PC-9 (cell line): Measurements from ENCODE around the gene SLC15A1. TPM values are rescaled to one million over a fixed set of nuclear protein-coding genes. Genes with fewer than 3 reads are reported as not detected.

Experiments
- BruUV-seq: library from RNA; stranded (reverse); fragments of 400-500 nt; replicated peaks from 2 replicates; lab custom pipeline; 2021; lab: Mats Ljungman, UMichigan
- CTCF ChIA-PET: fragments of 300-600 bp; sonication (Branson Sonifier 250); formaldehyde crosslinking; loops from one replicate; lab custom pipeline; 2022; ENCODE audit warnings: antibody characterized with exemption; lab: Charles Lee
- POLR2A ChIA-PET: fragments of 300-600 bp; sonication (Branson Sonifier 250); formaldehyde crosslinking; loops from one replicate; lab custom pipeline; 2022; ENCODE audit warnings: antibody characterized with exemption; ENCODE audit not compliant: unreplicated experiment; lab: Charles Lee
- DNase-seq, 2 experiments: peaks; one replicate each; pipeline versions ENCODE4 v3.0.0 to v3.0.0-alpha.2; 2015 to 2022; ENCODE audit warnings: mixed read lengths in 1 of 2
- H2AFZ ChIP-seq: fragments of 200-600 bp; sonication (generic); 2 replicates; pipeline ENCODE4 v1.8.1; 2017; ENCODE audit warnings: antibody characterized with exemption
- H3F3A ChIP-seq: fragments of 200-600 bp; sonication (generic); 2 replicates; pipeline ENCODE4 v1.8.1; 2017; ENCODE audit warnings: antibody characterized with exemption, mild to moderate bottlenecking, low read depth; ENCODE audit not compliant: insufficient read depth
- H3K27ac ChIP-seq: fragments of 200-600 bp; sonication (generic); 2 replicates; pipeline ENCODE4 v1.6.1; 2016; ENCODE audit warnings: mixed run types
- H3K27me3 ChIP-seq: fragments of 200-600 bp; sonication (generic); 2 replicates; pipeline ENCODE4 v1.6.1; 2016; ENCODE audit warnings: low read depth, mixed run types; ENCODE audit not compliant: insufficient read depth
- H3K36me3 ChIP-seq: fragments of 200-600 bp; sonication (generic); 2 replicates; pipeline ENCODE4 v1.6.1; 2016; ENCODE audit warnings: low read depth, mixed run types
- H3K4me1 ChIP-seq: fragments of 200-600 bp; sonication (generic); replicated peaks from 2 replicates; pipeline ENCODE4 v1.6.1; 2016; ENCODE audit warnings: mixed run types; ENCODE audit not compliant: insufficient read depth
- H3K4me2 ChIP-seq: fragments of 200-600 bp; sonication (generic); 2 replicates; pipeline ENCODE4 v1.6.1; 2017; ENCODE audit warnings: mixed run types
- H3K4me3 ChIP-seq: fragments of 200-600 bp; sonication (generic); 2 replicates; pipeline ENCODE4 v1.6.1; 2016; ENCODE audit warnings: mixed run types
- H3K79me2 ChIP-seq: fragments of 200-600 bp; sonication (generic); 2 replicates; pipeline ENCODE4 v1.6.1; 2017; ENCODE audit warnings: low read depth, mixed run types
- H3K9me2 ChIP-seq: fragments of 200-600 bp; sonication (generic); 2 replicates; pipeline ENCODE4 v1.8.1; 2017; ENCODE audit warnings: mild to moderate bottlenecking; ENCODE audit not compliant: insufficient read depth
- H3K9me3 ChIP-seq: fragments of 200-600 bp; sonication (generic); 2 replicates; pipeline ENCODE4 v1.8.1; 2016; ENCODE audit warnings: low read depth; ENCODE audit not compliant: insufficient read depth
- H4K20me1 ChIP-seq: fragments of 200-600 bp; sonication (generic); 2 replicates; pipeline ENCODE4 v1.8.1; 2017; ENCODE audit not compliant: insufficient read depth
- CTCF ChIP-seq: fragments of 200-600 bp; sonication (generic); conservative IDR thresholded peaks from 2 replicates; pipeline ENCODE4 v1.6.1; 2017; ENCODE audit warnings: mixed run types, antibody characterized with exemption, mild to moderate bottlenecking, moderate library complexity
- EZH2 ChIP-seq: fragments of 200-600 bp; sonication (generic); IDR thresholded peaks from 2 replicates; pipeline ENCODE4 v1.8.0; 2017; ENCODE audit warnings: antibody characterized with exemption, low read depth
- intact Hi-C: fragments of 100-400 bp; cut with micrococcal nuclease; formaldehyde crosslinking; loops from one replicate; pipeline ENCODE4 v1.10.0; 2022; ENCODE audit not compliant: unreplicated experiment
- total RNA-seq: library from RNA; stranded (reverse); gene quantifications from 2 replicates; pipeline ENCODE4 v1.2.3, GENCODE V29; 2021

The SLC15A1 gene
- total RNA-seq, 1 experiment from 2014 or later: 0.55 TPM

GRCh38 chr13:98668155-98668554 lies 84.3 kb downstream of the SLC15A1 start:
- no peak for TF ChIP-seq CTCF
- no peak for TF ChIP-seq EZH2
- no peaks in the 10 kb centered on the region for H4K20me1 ChIP-seq
- H3K4me2 ChIP-seq: no peak overlapping the region
- H3F3A ChIP-seq: peaks cover 19% of the 10 kb centered on the region; the same call in 1 of the 2 replicates
- H3K36me3 ChIP-seq: no peaks in the 10 kb centered on the region
- peaks cover 32% of the 10 kb centered on the region for H3K4me1 ChIP-seq
- no peak overlapping the region for H3K4me3 ChIP-seq
- no peak for DNase-seq
- no peak overlapping the region for H2AFZ ChIP-seq
- no TSS peak for BruUV-seq
- ChIA-PET POLR2A (no interaction called here), CTCF (no interaction called here)
- no peaks in the 10 kb centered on the region for H3K9me2 ChIP-seq
- no peaks in the 10 kb centered on the region for H3K79me2 ChIP-seq
- intact Hi-C loops: no loop called here
- H3K27ac ChIP-seq: no peak overlapping the region
- no peaks in the 10 kb centered on the region for H3K27me3 ChIP-seq
- H3K9me3 ChIP-seq: no peaks in the 10 kb centered on the region

GRCh38 chr13:98665638-98665995 lies 86.9 kb downstream of the SLC15A1 start:
- Histone ChIP-seq H2AFZ (no peak overlapping the region), H3K79me2 (no peaks in the 10 kb centered on the region), H4K20me1 (no peaks in the 10 kb centered on the region), H3K4me2 (peak overlapping the region; percentile 39), H3K27ac (peak overlapping the region; percentile 38; the same call in 1 of the 2 replicates), H3K4me1 (peaks cover 27% of the 10 kb centered on the region), H3K4me3 (no peak overlapping the region), H3F3A (peaks cover 19% of the 10 kb centered on the region; the same call in 1 of the 2 replicates), H3K27me3 (no peaks in the 10 kb centered on the region), H3K9me2 (no peaks in the 10 kb centered on the region), H3K9me3 (no peaks in the 10 kb centered on the region), H3K36me3 (no peaks in the 10 kb centered on the region)
- BruUV-seq: no TSS peak
- ChIA-PET CTCF (interaction anchor here (0.6 kb wide), 1 partner anchor 21 kb away, joined by 7 read pairs; no protein-coding TSS in a partner anchor), POLR2A (no interaction called here)
- TF ChIP-seq CTCF (no peak), EZH2 (no peak)
- intact Hi-C loops: no loop called here
- DNase-seq: peak in 1 of 2 experiments; percentile 79

- no peak overlapping the region for H3K4me3 ChIP-seq
- peak in 1 of 2 experiments; percentile 80 for DNase-seq
- H3K4me1 ChIP-seq: peaks cover 27% of the 10 kb centered on the region
- intact Hi-C loops: no loop called here
- no peak overlapping the region for H2AFZ ChIP-seq
- H3K36me3 ChIP-seq: no peaks in the 10 kb centered on the region
- TF ChIP-seq CTCF (no peak), EZH2 (no peak)
- ChIA-PET POLR2A (no interaction called here), CTCF (no interaction called here)
- H4K20me1 ChIP-seq: no peaks in the 10 kb centered on the region
- H3F3A ChIP-seq: peaks cover 19% of the 10 kb centered on the region; the same call in 1 of the 2 replicates
- no TSS peak for BruUV-seq
- H3K27me3 ChIP-seq: no peaks in the 10 kb centered on the region
- peak overlapping the region; percentile 38 for H3K27ac ChIP-seq
- H3K79me2 ChIP-seq: no peaks in the 10 kb centered on the region
- H3K9me2 ChIP-seq: no peaks in the 10 kb centered on the region
- peak overlapping the region; percentile 39 for H3K4me2 ChIP-seq
- no peaks in the 10 kb centered on the region for H3K9me3 ChIP-seq
Measured at GRCh38 chr13:98664924-98665637, 87.4 kb downstream of the SLC15A1 start.
